ENCODE data around the gene R3HCC1L.

DNA sequence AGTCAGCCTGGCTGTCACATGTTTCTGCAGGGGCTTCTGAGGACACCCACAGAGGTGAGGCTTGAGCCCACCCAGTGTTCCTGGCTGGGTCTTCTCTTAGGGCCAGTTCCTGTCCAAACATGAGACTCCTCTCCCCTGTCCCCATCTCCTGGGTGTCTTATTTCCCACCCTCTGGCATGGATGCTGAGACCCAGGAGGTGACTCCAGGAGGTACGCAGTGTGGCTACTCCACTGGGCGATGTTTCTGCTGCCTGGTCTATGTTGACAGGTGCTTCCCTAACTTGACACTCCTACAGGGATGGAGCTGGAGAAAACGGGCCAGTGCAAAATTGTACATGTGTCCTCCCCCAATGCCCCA, 159.8 kb downstream of the R3HCC1L start:
- TF ChIP-seq, protein P1, sequence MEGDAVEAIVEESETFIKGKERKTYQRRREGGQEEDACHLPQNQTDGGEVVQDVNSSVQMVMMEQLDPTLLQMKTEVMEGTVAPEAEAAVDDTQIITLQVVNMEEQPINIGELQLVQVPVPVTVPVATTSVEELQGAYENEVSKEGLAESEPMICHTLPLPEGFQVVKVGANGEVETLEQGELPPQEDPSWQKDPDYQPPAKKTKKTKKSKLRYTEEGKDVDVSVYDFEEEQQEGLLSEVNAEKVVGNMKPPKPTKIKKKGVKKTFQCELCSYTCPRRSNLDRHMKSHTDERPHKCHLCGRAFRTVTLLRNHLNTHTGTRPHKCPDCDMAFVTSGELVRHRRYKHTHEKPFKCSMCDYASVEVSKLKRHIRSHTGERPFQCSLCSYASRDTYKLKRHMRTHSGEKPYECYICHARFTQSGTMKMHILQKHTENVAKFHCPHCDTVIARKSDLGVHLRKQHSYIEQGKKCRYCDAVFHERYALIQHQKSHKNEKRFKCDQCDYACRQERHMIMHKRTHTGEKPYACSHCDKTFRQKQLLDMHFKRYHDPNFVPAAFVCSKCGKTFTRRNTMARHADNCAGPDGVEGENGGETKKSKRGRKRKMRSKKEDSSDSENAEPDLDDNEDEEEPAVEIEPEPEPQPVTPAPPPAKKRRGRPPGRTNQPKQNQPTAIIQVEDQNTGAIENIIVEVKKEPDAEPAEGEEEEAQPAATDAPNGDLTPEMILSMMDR (IDR thresholded peaks at IDR 0.05), result no peak
- TF ChIP-seq EP300 (IDR thresholded peaks at IDR 0.05) (no peak), POLR2AphosphoS5 (IDR thresholded peaks at IDR 0.05) (no peak), POLR2A (IDR thresholded peaks at IDR 0.05; ENCODE audit: low read depth) (no peak)
